GM21360 (cell line): Measurements from ENCODE around the gene GSS.

Experiments used
- ATAC-seq: cut with Tn5 transposase; IDR thresholded peaks from one replicate; pipeline ENCODE4 v1.9.1; 2021; ENCODE audit warnings: mild to moderate bottlenecking, moderate library complexity; ENCODE audit not compliant: unreplicated experiment

The GSS gene

GRCh38 chr20:34993941-34994508 lies 38.4 kb upstream of the GSS start:
- no peak for ATAC-seq

GRCh38 chr20:34992751-34993417 lies 37.3 kb upstream of the GSS start:
- ATAC-seq, result no peak

- ATAC-seq, result no peak
These were observed 35.1 kb upstream of the GSS start for GRCh38 chr20:34990661-34991214.

- ATAC-seq, result no peak
These were observed 34.6 kb upstream of the GSS start for GRCh38 chr20:34990231-34990630.

DNA sequence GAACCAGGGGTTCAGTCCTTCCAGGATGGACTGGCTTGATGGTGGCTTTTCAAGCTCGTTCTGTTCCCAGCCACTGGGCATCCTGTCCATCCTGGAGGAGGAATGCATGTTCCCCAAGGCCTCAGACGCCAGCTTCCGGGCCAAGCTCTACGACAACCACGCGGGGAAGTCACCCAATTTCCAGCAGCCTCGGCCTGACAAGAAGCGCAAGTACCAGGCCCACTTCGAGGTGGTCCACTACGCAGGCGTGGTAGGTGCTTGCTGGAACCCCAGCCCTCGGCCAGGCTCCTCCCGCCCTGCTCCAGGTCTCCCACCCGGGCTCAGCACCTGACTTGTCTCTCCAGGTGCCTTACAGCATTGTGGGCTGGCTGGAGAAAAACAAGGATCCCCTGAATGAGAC lies 34.1 kb upstream of the GSS start:
- ATAC-seq, result no peak

GRCh38 chr20:34989118-34989517 lies 33.5 kb upstream of the GSS start:
- no peak for ATAC-seq

- ATAC-seq, result no peak
These were observed 32.6 kb upstream of the GSS start for GRCh38 chr20:34988191-34988540.

- ATAC-seq, result no peak
These were observed 31.9 kb upstream of the GSS start for GRCh38 chr20:34987288-34988190.

DNA sequence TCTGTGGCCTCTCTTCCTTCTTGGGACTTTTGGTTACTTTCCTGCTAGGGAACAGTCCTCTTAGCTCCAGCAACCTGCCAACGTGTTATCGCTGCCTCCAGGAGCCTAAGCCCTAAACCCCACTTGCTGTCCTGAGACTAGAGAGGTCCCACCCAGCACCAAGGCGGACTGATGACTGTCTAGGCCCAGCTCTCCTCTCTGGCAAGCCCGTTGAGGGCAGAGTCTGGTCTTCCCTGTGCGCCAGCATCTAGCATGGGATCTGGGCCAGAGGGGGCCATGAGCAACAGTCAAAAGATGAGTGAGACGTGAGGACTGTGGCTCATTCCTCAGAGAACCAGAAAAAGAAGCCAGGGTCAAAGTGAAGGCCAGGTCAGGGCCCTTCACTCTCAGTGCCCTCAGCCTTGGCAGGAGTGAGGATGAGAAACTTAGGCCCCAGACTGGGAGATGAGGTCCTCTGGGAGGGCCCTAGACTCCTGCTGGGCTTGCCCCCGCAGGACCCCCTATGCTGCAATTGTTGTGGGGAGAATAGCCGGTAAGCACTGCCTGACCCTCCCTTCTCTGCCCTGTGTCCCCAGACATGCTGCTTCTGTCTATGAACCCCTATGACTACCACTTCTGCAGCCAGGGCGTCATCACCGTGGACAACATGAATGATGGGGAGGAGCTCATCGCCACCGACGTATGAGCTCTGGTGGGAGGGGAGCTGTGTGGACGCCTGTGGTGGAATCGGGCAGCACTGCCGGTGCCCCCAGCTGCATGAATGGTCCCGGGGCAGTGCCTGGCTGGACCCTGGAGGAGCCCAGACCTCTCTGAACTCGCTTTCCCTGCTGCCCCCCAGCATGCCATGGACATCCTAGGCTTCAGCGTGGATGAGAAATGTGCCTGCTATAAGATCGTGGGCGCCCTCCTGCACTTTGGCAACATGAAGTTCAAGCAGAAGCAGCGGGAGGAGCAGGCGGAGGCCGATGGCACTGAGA lies 31.0 kb upstream of the GSS start:
- no peak for ATAC-seq

GRCh38 chr20:34985461-34986310 lies 30.1 kb upstream of the GSS start:
- ATAC-seq, result no peak

DNA sequence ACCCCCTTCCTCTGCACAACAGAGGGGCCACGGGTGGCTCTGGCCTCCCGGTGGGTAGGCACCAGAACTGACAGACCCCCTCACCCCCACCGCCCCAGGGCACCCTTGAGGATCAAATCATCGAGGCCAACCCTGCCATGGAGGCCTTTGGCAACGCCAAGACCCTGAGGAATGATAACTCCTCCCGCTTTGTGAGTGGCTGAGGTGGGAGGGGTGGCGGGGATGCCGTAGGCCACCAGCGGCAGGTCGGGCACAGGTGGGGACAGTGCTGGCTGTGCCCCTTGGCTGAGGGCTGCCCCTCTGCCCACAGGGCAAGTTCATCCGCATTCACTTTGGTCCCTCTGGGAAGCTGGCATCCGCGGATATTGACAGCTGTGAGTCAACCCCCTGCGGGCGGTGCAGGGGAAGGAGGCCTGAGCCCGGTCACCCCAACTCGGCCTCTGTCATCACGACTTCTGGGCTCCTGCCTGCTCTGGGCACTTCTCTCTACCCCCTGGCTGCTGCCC lies 29.2 kb upstream of the GSS start:
- ATAC-seq, result no peak

DNA sequence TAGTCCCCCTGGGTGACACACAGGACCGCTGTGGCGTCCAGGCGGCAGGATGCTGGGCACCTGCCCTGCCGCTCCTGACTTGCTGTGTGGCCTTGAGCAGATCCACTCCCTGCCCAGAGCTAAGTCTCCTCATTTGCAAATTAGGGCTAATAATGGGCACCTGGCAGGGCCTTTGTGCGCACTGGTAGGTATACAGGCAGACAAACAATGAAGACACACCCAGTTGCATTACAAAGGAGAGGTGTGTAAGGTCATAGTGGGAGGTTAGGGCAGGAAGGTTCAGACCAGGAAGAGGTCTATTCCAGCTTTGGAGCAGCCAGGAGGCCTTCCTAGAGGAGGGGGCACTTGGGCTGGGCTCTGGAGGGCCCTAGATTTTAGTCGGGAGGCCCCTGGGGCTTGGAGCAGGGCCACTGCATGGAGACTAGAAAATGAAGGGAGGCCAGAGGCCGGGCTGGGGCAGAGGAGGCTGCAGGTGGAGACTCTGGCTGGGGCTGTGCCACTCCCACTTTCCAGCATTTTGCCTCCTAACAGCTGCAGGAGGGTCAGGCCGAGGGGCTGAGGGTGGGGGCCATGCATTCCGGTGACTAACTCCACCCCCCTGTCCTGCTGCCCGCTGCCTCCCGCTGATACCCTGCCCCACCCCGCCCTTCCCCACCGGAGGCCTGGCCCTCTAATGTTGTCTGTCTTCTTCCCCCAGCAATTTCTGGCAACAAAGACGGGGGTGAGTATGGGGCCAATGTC lies 28.6 kb upstream of the GSS start:
- ATAC-seq, result no peak

GRCh38 chr20:34983089-34983820 lies 27.6 kb upstream of the GSS start:
- ATAC-seq, result no peak

DNA sequence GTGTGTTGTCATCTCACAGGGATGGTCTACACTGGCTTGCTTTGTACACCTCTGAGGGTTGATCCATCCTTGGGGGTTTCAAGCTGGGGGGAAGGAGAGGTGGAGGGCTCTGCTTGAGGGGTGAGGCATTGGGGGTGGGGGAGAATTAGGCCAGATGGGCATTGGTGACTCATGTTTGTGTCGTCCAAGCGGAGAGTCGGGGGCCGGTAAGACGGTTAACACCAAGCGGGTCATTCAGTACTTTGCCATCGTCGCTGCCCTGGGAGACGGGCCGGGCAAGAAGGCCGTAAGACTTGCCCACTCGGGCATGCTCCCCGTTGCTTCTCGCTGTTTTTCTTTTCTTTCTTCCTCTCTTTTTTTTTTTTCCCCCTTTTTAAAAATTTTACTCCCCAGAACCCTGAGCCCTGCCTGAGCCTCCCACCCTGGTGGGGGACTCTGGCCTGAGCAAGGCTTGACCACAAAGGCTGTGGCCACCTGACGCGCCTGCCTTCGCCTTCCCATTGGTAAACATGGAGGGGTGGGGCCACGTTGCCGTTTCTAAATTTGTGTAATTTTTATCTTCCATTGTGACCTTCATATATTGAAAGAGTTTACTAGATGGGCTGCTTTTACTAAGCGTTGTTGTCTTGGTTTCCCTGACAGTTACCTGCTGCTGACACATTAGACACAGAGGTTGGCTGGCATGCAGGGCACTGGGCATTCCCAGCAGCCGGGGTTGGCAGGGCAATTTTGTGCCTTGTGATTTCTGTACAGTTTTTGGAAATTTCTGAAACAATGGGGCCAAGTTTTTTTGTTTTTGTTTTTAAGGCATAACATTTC lies 26.9 kb upstream of the GSS start:
- no peak for ATAC-seq

DNA sequence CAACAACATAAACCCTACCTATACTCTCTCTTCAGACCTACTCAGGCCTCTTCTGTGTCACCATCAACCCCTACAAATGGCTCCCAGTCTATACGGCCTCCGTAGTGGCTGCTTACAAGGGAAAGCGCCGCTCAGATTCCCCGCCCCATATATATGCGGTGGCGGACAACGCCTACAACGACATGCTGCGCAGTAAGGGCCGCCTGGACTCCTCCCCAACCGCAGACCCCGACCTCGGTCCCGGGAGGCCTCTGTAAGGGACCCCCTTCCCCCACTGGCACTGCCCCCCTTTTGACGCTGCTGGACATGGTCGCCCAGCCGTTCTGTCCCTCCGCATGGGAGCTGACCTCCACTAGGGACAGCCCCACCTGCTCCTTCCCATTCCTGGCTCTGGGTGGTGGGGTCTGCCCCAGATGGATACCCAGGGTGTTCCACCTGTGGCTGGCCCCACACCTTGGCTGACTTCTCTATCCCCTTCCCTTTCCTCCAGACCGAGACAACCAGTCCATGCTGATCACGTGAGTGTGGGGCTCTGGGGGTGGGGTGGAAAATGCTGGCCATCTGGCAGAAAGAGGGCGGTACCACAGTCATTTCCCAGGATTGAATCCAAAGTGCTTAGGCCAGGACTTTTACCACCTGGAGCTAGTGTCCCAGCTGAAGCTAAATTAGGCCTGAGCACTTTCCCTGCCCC lies 25.1 kb upstream of the GSS start:
- ATAC-seq, result no peak

DNA sequence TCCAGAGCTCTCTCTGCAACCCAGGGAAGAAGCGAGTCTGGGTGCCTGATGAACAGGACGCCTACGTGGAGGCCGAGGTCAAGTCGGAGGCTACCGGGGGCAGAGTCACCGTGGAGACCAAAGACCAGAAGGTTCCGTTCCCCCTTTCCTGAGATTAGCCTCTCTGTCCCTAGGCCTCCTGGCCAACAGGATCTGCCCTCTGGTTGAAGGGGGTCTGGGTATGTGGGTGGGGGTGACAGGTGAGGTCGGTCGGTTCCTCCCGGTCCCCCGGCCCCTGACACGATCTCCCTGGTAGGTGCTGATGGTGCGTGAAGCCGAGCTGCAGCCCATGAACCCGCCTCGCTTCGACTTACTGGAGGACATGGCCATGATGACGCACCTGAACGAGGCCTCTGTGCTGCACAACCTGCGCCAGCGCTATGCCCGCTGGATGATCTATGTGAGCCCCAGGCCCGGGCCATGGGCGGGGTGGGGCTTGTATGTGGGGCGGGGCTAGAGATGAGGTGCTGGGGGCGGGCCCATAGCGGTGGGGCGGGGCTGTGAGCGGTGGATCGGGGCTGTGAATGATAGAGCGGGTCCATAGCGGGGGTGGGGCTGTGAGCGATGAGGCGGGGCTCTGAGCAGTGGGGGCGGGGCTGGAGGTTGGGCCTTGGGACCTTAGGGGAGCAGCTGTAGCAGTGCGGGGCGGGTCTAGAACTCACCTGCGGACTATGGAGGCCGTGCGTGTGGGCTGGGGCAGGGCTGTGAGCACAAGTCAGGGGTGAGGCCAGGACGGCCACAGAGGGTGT lies 24.0 kb upstream of the GSS start:
- ATAC-seq, result no peak
